Progenitor cell of endocrine pancreas (in vitro differentiated cells): Measurements from ENCODE around the gene CARS1. TPM values are rescaled to one million over a fixed set of nuclear protein-coding genes. Genes with fewer than 3 reads are reported as not detected.

Experiments
- DNase-seq: peaks from one replicate; pipeline ENCODE4 v3.0.0; 2021; ENCODE audit warnings: low spot score; ENCODE audit not compliant: unreplicated experiment
- H3K27ac Mint-ChIP-seq: 2 replicates; pipeline ENCODE4 v1.8.0; 2021; ENCODE audit warnings: mild to moderate bottlenecking, moderate library complexity, mixed read lengths
- H3K27me3 Mint-ChIP-seq: 2 replicates; pipeline ENCODE4 v1.8.0; 2021; ENCODE audit warnings: mixed read lengths
- H3K36me3 Mint-ChIP-seq: 2 replicates; pipeline ENCODE4 v1.8.0; 2022; ENCODE audit warnings: mixed read lengths; ENCODE audit not compliant: insufficient read depth
- H3K4me1 Mint-ChIP-seq: 2 replicates; pipeline ENCODE4 v1.8.0; 2021; ENCODE audit warnings: low read depth, mixed read lengths
- H3K4me3 Mint-ChIP-seq: 2 replicates; pipeline ENCODE4 v1.8.0; 2021; ENCODE audit warnings: low read depth, mild to moderate bottlenecking, moderate library complexity, mixed read lengths
- H3K9me3 Mint-ChIP-seq: 2 replicates; pipeline ENCODE4 v1.8.0; 2021; ENCODE audit warnings: low read depth, mixed read lengths
- total RNA-seq: library from RNA; stranded (reverse); gene quantifications from 2 replicates; pipeline ENCODE4 v1.2.1, GENCODE V29; 2021
- TF ChIP-seq, protein P1 (sequence below): fragments of 200-600 bp; sonication (generic); IDR thresholded peaks from one replicate; pipeline ENCODE4 v1.5.0; 2021; ENCODE audit warnings: antibody characterized with exemption, mild to moderate bottlenecking; ENCODE audit not compliant: unreplicated experiment

CARS1 gene
- total RNA-seq, 1 donor from 2014 or later = 56.4 TPM

GRCh38 chr11:3002871-3003270 is 54.4 kb downstream of the CARS1 start:
- Mint-ChIP-seq H3K27me3 (no peaks in the 10 kb centered on the region), H3K27ac (no peak overlapping the region), H3K4me1 (no peaks in the 10 kb centered on the region), H3K4me3 (no peak overlapping the region), H3K9me3 (no peaks in the 10 kb centered on the region), H3K36me3 (peaks cover 28% of the 10 kb centered on the region)
- TF ChIP-seq, protein P1, sequence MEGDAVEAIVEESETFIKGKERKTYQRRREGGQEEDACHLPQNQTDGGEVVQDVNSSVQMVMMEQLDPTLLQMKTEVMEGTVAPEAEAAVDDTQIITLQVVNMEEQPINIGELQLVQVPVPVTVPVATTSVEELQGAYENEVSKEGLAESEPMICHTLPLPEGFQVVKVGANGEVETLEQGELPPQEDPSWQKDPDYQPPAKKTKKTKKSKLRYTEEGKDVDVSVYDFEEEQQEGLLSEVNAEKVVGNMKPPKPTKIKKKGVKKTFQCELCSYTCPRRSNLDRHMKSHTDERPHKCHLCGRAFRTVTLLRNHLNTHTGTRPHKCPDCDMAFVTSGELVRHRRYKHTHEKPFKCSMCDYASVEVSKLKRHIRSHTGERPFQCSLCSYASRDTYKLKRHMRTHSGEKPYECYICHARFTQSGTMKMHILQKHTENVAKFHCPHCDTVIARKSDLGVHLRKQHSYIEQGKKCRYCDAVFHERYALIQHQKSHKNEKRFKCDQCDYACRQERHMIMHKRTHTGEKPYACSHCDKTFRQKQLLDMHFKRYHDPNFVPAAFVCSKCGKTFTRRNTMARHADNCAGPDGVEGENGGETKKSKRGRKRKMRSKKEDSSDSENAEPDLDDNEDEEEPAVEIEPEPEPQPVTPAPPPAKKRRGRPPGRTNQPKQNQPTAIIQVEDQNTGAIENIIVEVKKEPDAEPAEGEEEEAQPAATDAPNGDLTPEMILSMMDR = no peak
- DNase-seq = no peak

- Mint-ChIP-seq H3K4me1 (no peaks in the 10 kb centered on the region), H3K36me3 (peaks cover 28% of the 10 kb centered on the region), H3K27ac (no peak overlapping the region)
Observed at GRCh38 chr11:3002351-3002861, 54.8 kb downstream of the CARS1 start.

DNA sequence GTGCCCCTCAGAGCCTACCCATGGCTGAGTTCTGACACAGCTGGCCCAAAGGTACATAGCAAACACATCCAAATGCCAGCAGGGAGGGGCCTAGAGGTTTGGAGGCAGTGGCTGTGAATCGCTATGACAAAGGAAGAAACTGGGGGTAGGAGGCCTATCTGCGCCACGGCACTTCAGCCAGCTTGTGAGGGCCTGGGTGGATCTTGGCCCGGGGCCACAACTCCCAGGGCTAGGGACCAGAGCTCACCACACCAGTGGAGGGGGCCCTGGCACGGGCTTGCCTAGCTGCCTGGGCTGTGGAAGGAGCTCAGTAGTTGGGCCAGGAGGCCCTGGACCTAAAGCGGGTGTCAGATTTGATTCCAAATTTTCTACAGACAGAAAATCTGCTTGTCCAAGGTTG is 55.7 kb downstream of the CARS1 start:
- no peaks in the 10 kb centered on the region for H3K4me1 Mint-ChIP-seq
- H3K9me3 Mint-ChIP-seq = no peaks in the 10 kb centered on the region
- no peak overlapping the region for H3K4me3 Mint-ChIP-seq
- no peaks in the 10 kb centered on the region for H3K27me3 Mint-ChIP-seq
- DNase-seq = no peak
- H3K27ac Mint-ChIP-seq = no peak overlapping the region
- H3K36me3 Mint-ChIP-seq = peaks cover 28% of the 10 kb centered on the region
- TF ChIP-seq, protein P1 = no peak

More at GRCh38 chr11:3002351-3002861, 54.8 kb downstream of the CARS1 start:
- DNase-seq = no peak
- Mint-ChIP-seq H3K27me3 (no peaks in the 10 kb centered on the region), H3K9me3 (no peaks in the 10 kb centered on the region), H3K4me3 (no peak overlapping the region)
- TF ChIP-seq, protein P1 = no peak

DNA sequence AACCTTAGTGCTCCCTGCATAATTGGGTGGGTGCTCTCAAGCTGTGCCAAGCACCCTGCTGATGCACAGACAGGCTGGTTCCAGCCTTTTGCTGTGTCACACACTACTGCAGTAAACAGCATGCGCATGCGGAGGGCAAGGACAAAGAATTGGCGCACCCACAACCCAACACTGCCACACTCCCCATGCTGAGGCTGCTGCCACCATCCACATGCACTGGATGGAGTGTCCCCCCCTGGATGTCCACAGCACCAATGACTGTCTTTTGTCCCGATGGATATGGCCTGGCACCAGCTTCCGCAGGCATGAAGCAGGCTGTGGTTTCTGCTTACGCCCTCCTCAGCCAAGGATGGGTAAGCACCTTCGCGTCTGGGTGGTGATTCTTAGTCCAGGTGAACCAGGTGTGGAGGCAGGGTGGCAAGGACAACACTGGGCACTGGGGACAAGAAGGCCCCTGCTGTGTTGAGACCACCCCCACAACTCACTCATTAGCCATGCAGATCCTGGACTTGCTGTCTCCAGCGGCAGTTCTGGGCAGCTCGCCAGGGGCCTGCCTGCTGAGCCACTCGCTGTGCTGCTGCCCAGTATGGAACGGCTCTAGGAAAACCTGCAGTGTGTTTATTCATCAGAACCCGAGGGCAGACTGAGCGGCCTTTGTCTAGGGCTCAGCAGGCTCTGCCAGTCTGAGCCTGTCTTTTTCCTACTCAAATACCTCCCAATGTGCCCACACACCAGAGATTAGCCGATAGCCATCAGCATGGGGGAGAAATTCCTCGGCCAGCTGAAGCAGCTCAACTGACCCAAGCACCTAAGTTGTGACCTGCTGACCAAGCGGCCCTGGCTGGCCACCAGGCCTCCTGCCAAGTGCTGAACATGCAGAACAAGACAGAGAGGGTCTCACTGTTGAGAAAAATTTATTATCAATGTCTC is 56.9 kb downstream of the CARS1 start:
- no peak for DNase-seq
- Mint-ChIP-seq H3K4me3 (no peak overlapping the region), H3K36me3 (peaks cover 26% of the 10 kb centered on the region), H3K27me3 (no peaks in the 10 kb centered on the region), H3K9me3 (no peaks in the 10 kb centered on the region), H3K4me1 (no peaks in the 10 kb centered on the region), H3K27ac (no peak overlapping the region)
- TF ChIP-seq, protein P1 = no peak

DNA sequence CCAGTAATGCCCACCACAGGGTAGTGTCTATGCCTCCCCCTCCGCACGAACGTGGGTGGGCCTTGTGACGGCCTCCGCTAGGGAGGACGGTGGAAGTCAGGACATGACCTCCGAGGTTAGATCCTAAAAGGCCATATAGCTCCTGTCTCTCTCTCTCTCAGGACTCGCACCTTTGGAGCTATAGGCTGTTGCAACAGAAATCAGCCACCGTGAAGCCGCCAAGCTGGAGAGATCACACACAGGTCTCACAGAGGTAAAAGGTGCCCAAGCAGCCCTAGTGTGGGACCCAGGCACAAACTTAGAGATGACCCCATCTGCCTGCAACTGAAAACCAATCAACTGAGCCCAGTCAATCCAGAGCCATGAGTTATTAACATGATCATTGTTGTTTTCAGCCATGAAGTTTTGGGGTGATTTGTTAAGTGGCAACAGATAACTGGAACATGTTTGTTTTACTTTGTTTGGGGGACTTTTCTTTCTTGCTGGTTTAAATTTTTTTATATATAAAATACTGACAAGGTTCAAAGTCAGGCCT is 57.7 kb downstream of the CARS1 start:
- DNase-seq = no peak
- H3K27ac Mint-ChIP-seq = no peak overlapping the region
- peaks cover 24% of the 10 kb centered on the region for H3K36me3 Mint-ChIP-seq
- no peak overlapping the region for H3K4me3 Mint-ChIP-seq
- H3K27me3 Mint-ChIP-seq = no peaks in the 10 kb centered on the region
- TF ChIP-seq, protein P1 = no peak
- H3K4me1 Mint-ChIP-seq = no peaks in the 10 kb centered on the region
- H3K9me3 Mint-ChIP-seq = no peaks in the 10 kb centered on the region
